Measurements from ENCODE around the gene WNT7A.

- TF ChIP-seq POLR2A (IDR thresholded peaks at IDR 0.05; ENCODE audit: low read depth, low read length) (no peak), POLR2AphosphoS5 (IDR thresholded peaks at IDR 0.05; ENCODE audit: low read depth, low read length) (no peak)
Measured at GRCh38 chr3:13831386-13831996, 48.4 kb downstream of the WNT7A start.

Data from GM12892 (cell line).